Sigmoid colon (tissue), 7 donors: Measurements from ENCODE around the gene ADCK1. TPM values are rescaled to one million over a fixed set of nuclear protein-coding genes. Genes with fewer than 3 reads are reported as not detected.

ENCODE experiments used
- DNase-seq: peaks from one replicate; pipeline ENCODE4 v3.0.0-alpha.2; 2019
- H3K27ac ChIP-seq, 4 donors: fragments of 200-600 bp; sonication (generic); one replicate each; pipeline ENCODE4 v1.5.1; 2016 to 2019; ENCODE audit warnings: mild to moderate bottlenecking in 1 of 4
- H3K27me3 ChIP-seq, 3 donors: fragments of 200-600 bp; sonication (generic); one replicate each; pipeline ENCODE4 v1.5.1; 2019; ENCODE audit warnings: mild to moderate bottlenecking in 1 of 3
- H3K36me3 ChIP-seq, 4 donors: fragments of 200-600 bp; sonication (generic); one replicate each; pipeline ENCODE4 v1.5.1; 2016 to 2019
- H3K4me1 ChIP-seq, 4 donors: fragments of 200-600 bp; sonication (generic); one replicate each; pipeline ENCODE4 v1.5.1; 2017 to 2019
- H3K4me3 ChIP-seq, 4 donors: fragments of 200-600 bp; sonication (generic); one replicate each; pipeline ENCODE4 v1.5.1; 2017 to 2019; ENCODE audit warnings: mild to moderate bottlenecking in 2 of 4, moderate library complexity in 1 of 4
- H3K9me3 ChIP-seq, 4 donors: fragments of 200-600 bp in 3 of 4; sonication (generic) in 3 of 4; one replicate each; pipeline versions ENCODE4 v1.5.1 to v1.6.1; 2013 to 2019
- CTCF ChIP-seq, 4 experiments: fragments of 450-650 bp in 3 of 4; fragments of 200-600 bp in 1 of 4; IDR thresholded peaks; one replicate each; pipeline ENCODE4 v1.5.1; 2016 to 2019; ENCODE audit warnings: antibody characterized with exemption in 4 of 4, mild to moderate bottlenecking in 3 of 4, moderate library complexity in 2 of 4
- EP300 ChIP-seq, 4 donors: sonication (generic); formaldehyde crosslinking; IDR thresholded peaks; one replicate each; pipeline ENCODE4 v1.6.1; 2017; ENCODE audit warnings: antibody characterized with exemption in 4 of 4
- POLR2A ChIP-seq, 2 donors: fragments of 450-650 bp; IDR thresholded peaks; one replicate each; pipeline ENCODE4 v1.6.1; 2016; ENCODE audit warnings: antibody characterized with exemption in 2 of 2, mild to moderate bottlenecking in 2 of 2, moderate library complexity in 2 of 2
- POLR2AphosphoS5 ChIP-seq, 4 donors: sonication (generic); formaldehyde crosslinking; IDR thresholded peaks; one replicate each; pipeline ENCODE4 v1.6.1; 2017; ENCODE audit warnings: antibody characterized with exemption in 4 of 4
- WGBS, 2 donors: extraction: QIAGEN DNeasy Blood & Tissue Kit; methylation state at CpG; one replicate each; pipeline ENCODE4 v1.1.7; 2013; 5-methylcytosine and 5-hydroxymethylcytosine counted together
- intact Hi-C: fragments of 100-400 bp; cut with DNase I; formaldehyde crosslinking; loops from one replicate; pipeline ENCODE4 v1.15.1; 2023
- polyA plus RNA-seq, 3 donors: library from polyadenylated mRNA; stranded (reverse); fragments of 200-250 nt; gene quantifications; one replicate each; pipeline ENCODE4 v1.2.3, GENCODE V29; 2013
- total RNA-seq, 4 donors: library from RNA; depleted of rRNA; stranded (reverse); fragments of >200 nt; gene quantifications; one replicate each; pipeline ENCODE4 v1.1.0, GENCODE V29; 2016
- donor health status: healthy with polysubstance abuse.
- donor health status: Bipolar disorder and iron deficiency.
- donor health status: healthy.

ADCK1 gene
- total and polyA plus RNA-seq, 7 donors: 3.5 to 19.4 (median 5.7) TPM

GRCh38 chr14:77926942-77927341, 127.0 kb downstream of the ADCK1 start:
- Histone ChIP-seq H3K4me3 (no peak overlapping the region), H3K4me1 (no peaks in the 10 kb centered on the region), H3K27ac (no peak overlapping the region), H3K36me3 (peaks cover 0 to 32% (median 4%) of the 10 kb centered on the region in 4 donors), H3K9me3 (no peaks in the 10 kb centered on the region), H3K27me3 (no peaks in the 10 kb centered on the region)
- no peak for DNase-seq
- no peak for TF ChIP-seq EP300 (IDR thresholded peaks at IDR 0.05)
- no peak for TF ChIP-seq POLR2A (IDR thresholded peaks at IDR 0.05)
- no peak for TF ChIP-seq CTCF (IDR thresholded peaks at IDR 0.05)
- TF ChIP-seq POLR2AphosphoS5 (IDR thresholded peaks at IDR 0.05): no peak
- intact Hi-C loops: no loop called here
- 73 to 89% methylated on average over 9 of the region's 9 CpGs for WGBS, 2 donors

GRCh38 chr14:77931441-77931840, 131.5 kb downstream of the ADCK1 start:
- Histone ChIP-seq H3K27ac (no peak overlapping the region), H3K9me3 (peaks cover 0 to 10% (median 3%) of the 10 kb centered on the region in 4 donors), H3K4me1 (no peaks in the 10 kb centered on the region), H3K36me3 (peaks cover 0 to 62% (median 15%) of the 10 kb centered on the region in 4 donors), H3K27me3 (no peaks in the 10 kb centered on the region), H3K4me3 (no peak overlapping the region)
- DNase-seq: no peak
- TF ChIP-seq EP300 (IDR thresholded peaks at IDR 0.05): no peak
- TF ChIP-seq POLR2AphosphoS5 (IDR thresholded peaks at IDR 0.05): no peak
- no peak for TF ChIP-seq CTCF (IDR thresholded peaks at IDR 0.05)
- no peak for TF ChIP-seq POLR2A (IDR thresholded peaks at IDR 0.05)
- intact Hi-C loops: no loop called here
- 96 to 97% methylated on average over 14 of the region's 14 CpGs for WGBS, 2 donors

- intact Hi-C loops: no loop called here
Measured at GRCh38 chr14:77936138-77936639, 136.3 kb downstream of the ADCK1 start.

GRCh38 chr14:77947372-77947771, 147.5 kb downstream of the ADCK1 start:
- no peaks in the 10 kb centered on the region for H3K27me3 ChIP-seq
- H3K4me3 ChIP-seq: no peak overlapping the region
- no peaks in the 10 kb centered on the region for H3K36me3 ChIP-seq
- 71 to 73% methylated on average over 4 of the region's 4 CpGs for WGBS, 2 donors
- peaks cover 0 to 5% (median 2%) of the 10 kb centered on the region in 4 donors for H3K9me3 ChIP-seq
- H3K27ac ChIP-seq: no peak overlapping the region
- no peak for TF ChIP-seq POLR2A (IDR thresholded peaks at IDR 0.05)
- TF ChIP-seq CTCF (IDR thresholded peaks at IDR 0.05): no peak
- TF ChIP-seq POLR2AphosphoS5 (IDR thresholded peaks at IDR 0.05): no peak
- TF ChIP-seq EP300 (IDR thresholded peaks at IDR 0.05): no peak
- no peak for DNase-seq
- no peaks in the 10 kb centered on the region for H3K4me1 ChIP-seq
- intact Hi-C loops: no loop called here

More at GRCh38 chr14:77936138-77936639, 136.3 kb downstream of the ADCK1 start:
- Histone ChIP-seq H3K27ac (no peak overlapping the region), H3K27me3 (no peaks in the 10 kb centered on the region), H3K4me3 (no peak overlapping the region), H3K4me1 (no peaks in the 10 kb centered on the region), H3K36me3 (peaks cover 0 to 45% (median 15%) of the 10 kb centered on the region in 4 donors), H3K9me3 (peaks cover 0 to 10% (median 4%) of the 10 kb centered on the region in 4 donors)
- DNase-seq: no peak
- TF ChIP-seq POLR2A (IDR thresholded peaks at IDR 0.05) (no peak), EP300 (IDR thresholded peaks at IDR 0.05) (no peak), CTCF (IDR thresholded peaks at IDR 0.05) (no peak), POLR2AphosphoS5 (IDR thresholded peaks at IDR 0.05) (no peak)
- 97 to 99% methylated on average over 4 of the region's 4 CpGs for WGBS, 2 donors
